SK-N-SH (cell line): ENCODE data around the gene SLC6A17. TPM values are rescaled to one million over a fixed set of nuclear protein-coding genes. Genes with fewer than 3 reads are reported as not detected.
A peak's percentile ranks its signal among the peaks of the same experiment; 100 is the strongest.

Experiments
- CTCF ChIA-PET: fragments of 300-600, 350-600 bp; formaldehyde crosslinking; extraction: SDS; loops from one replicate; lab custom pipeline; 2021; lab: Yijun Ruan, JAX
- POLR2A ChIA-PET: fragments of 350-600 bp; sonication (Branson Sonifier 250); formaldehyde crosslinking; extraction: SDS; loops from one replicate; lab custom pipeline; 2020; ENCODE audit warnings: antibody characterized with exemption, inconsistent platforms; lab: Yijun Ruan, JAX
- DNase-seq: peaks from one replicate; pipeline ENCODE4 v3.0.0; 2012
- H2AFZ ChIP-seq: fragments of 200-600 bp; sonication (generic); 2 replicates; pipeline ENCODE4 v1.8.1; 2016; ENCODE audit warnings: antibody characterized with exemption, mild to moderate bottlenecking, low read depth
- H3F3A ChIP-seq: fragments of 200-600 bp; sonication (generic); replicated peaks from 2 replicates; pipeline ENCODE3; 2016; ENCODE audit warnings: antibody characterized with exemption, mild to moderate bottlenecking; ENCODE audit not compliant: insufficient read depth
- H3K27ac ChIP-seq, 2 experiments: fragments of 200-500 bp in 1 of 2; fragments of 200-600 bp in 1 of 2; sonication (Bioruptor generic) in 1 of 2; sonication (generic), shearing (Covaris generic) in 1 of 2; 2 replicates each; pipeline versions ENCODE4 v1.5.1 to v1.6.1; 2014 to 2016; ENCODE audit warnings: low read depth in 2 of 2, inconsistent platforms in 1 of 2, low read length in 1 of 2, mild to moderate bottlenecking in 1 of 2, mixed read lengths in 1 of 2
- H3K27me3 ChIP-seq: fragments of 200-600 bp; sonication (generic), shearing (Covaris generic); 2 replicates; pipeline ENCODE4 v1.6.1; 2016; ENCODE audit warnings: mixed run types; ENCODE audit not compliant: insufficient read depth
- H3K36me3 ChIP-seq, 2 experiments: fragments of 200-500 bp in 1 of 2; fragments of 200-600 bp in 1 of 2; sonication (Bioruptor generic) in 1 of 2; sonication (generic) in 1 of 2; replicated peaks in 1 of 2; 2 replicates each; pipeline versions ENCODE3 to v1.5.1; 2014 to 2016; ENCODE audit warnings: low read length in 1 of 2, mild to moderate bottlenecking in 1 of 2; ENCODE audit not compliant: insufficient read depth in 2 of 2, control insufficient read depth in 1 of 2
- H3K4me1 ChIP-seq, 2 experiments: fragments of 200-500 bp in 1 of 2; fragments of 200-600 bp in 1 of 2; sonication (Bioruptor generic) in 1 of 2; sonication (generic), shearing (Covaris generic) in 1 of 2; 2 replicates each; pipeline versions ENCODE4 v1.5.1 to v1.6.1; 2014 to 2016; ENCODE audit warnings: low read depth in 1 of 2, low read length in 1 of 2, mixed run types in 1 of 2; ENCODE audit not compliant: insufficient read depth in 2 of 2, control insufficient read depth in 1 of 2
- H3K4me2 ChIP-seq: fragments of 200-600 bp; sonication (generic), shearing (Covaris generic); 2 replicates; pipeline ENCODE4 v1.6.1; 2017; ENCODE audit warnings: mixed run types
- H3K4me3 ChIP-seq, 2 experiments: fragments of 200-500 bp in 1 of 2; fragments of 200-600 bp in 1 of 2; sonication (Bioruptor generic) in 1 of 2; sonication (generic), shearing (Covaris generic) in 1 of 2; 2 replicates each; pipeline versions ENCODE4 v1.5.1 to v1.8.1; 2014 to 2016; ENCODE audit warnings: low read depth in 2 of 2, inconsistent platforms in 1 of 2, low read length in 1 of 2, mild to moderate bottlenecking in 1 of 2, mixed read lengths in 1 of 2, moderate library complexity in 1 of 2
- H3K79me2 ChIP-seq: fragments of 200-600 bp; sonication (generic); 2 replicates; pipeline ENCODE4 v1.8.1; 2017; ENCODE audit warnings: mild to moderate bottlenecking; ENCODE audit not compliant: insufficient read depth
- H3K9ac ChIP-seq: fragments of 200-600 bp; sonication (generic); 2 replicates; pipeline ENCODE4 v1.6.1; 2017; ENCODE audit warnings: mixed run types
- H3K9me2 ChIP-seq: fragments of 200-600 bp; sonication (generic); 2 replicates; pipeline ENCODE4 v1.6.1; 2017; ENCODE audit warnings: mixed run types
- H3K9me3 ChIP-seq: fragments of 200-600 bp; sonication (generic); 2 replicates; pipeline ENCODE4 v1.6.1; 2017; ENCODE audit warnings: mixed run types, mild to moderate bottlenecking, moderate library complexity
- H4K20me1 ChIP-seq: fragments of 200-600 bp; sonication (generic); 2 replicates; pipeline ENCODE4 v1.6.1; 2017; ENCODE audit warnings: mild to moderate bottlenecking, mixed run types; ENCODE audit not compliant: insufficient read depth
- CHD2 ChIP-seq: fragments of 150-350 bp; IDR thresholded peaks from 2 replicates; pipeline ENCODE4 v1.6.1; 2018; ENCODE audit warnings: low read length; ENCODE audit not compliant: partially characterized antibody
- CTCF ChIP-seq: fragments of 200-600 bp; sonication (generic); IDR thresholded peaks from 2 replicates; pipeline ENCODE4 v1.6.1; 2017; ENCODE audit warnings: antibody characterized with exemption, mild to moderate bottlenecking, moderate library complexity
- EZH2phosphoT487 ChIP-seq: fragments of 200-600 bp; sonication (generic); IDR thresholded peaks from 2 replicates; pipeline ENCODE4 v1.6.1; 2017; ENCODE audit warnings: low read depth, mixed run types, mild to moderate bottlenecking, antibody characterized with exemption, moderate library complexity, borderline replicate concordance
- MXI1 ChIP-seq: IDR thresholded peaks from 2 replicates; pipeline ENCODE4 v1.6.1; 2012; ENCODE audit warnings: mild to moderate bottlenecking, low read depth, low read length, improper control_type of control experiment
- NRF1 ChIP-seq: IDR thresholded peaks from 2 replicates; pipeline ENCODE4 v1.6.1; 2012; ENCODE audit warnings: low read depth, mild to moderate bottlenecking, low read length
- RAD21 ChIP-seq: IDR thresholded peaks from 2 replicates; pipeline ENCODE4 v1.6.1; 2012; ENCODE audit warnings: mild to moderate bottlenecking, low read length
- REST ChIP-seq: IDR thresholded peaks from 2 replicates; pipeline ENCODE4 v1.6.1; 2012; ENCODE audit warnings: mild to moderate bottlenecking, low read depth, low read length, moderate library complexity
- RFX5 ChIP-seq: IDR thresholded peaks from 2 replicates; pipeline ENCODE4 v1.6.1; 2012; ENCODE audit warnings: mild to moderate bottlenecking, improper control_type of control experiment, low read length
- TCF12 ChIP-seq: IDR thresholded peaks from 2 replicates; pipeline ENCODE4 v1.4.0; 2012
- USF2 ChIP-seq: fragments of 150-350 bp; IDR thresholded peaks from 2 replicates; pipeline ENCODE4 v1.6.1; 2017; ENCODE audit warnings: antibody characterized with exemption, low read length, low read depth, borderline replicate concordance
- WGBS: methylation state at CpG from one replicate; pipeline ENCODE4 v1.1.6; 2017; ENCODE audit warnings: low lambda C conversion rate; 5-methylcytosine and 5-hydroxymethylcytosine counted together
- polyA plus RNA-seq, 3 experiments: library from polyadenylated mRNA; depleted of rRNA; stranded (reverse); fragments of >200 nt; gene quantifications; 2 replicates each; pipeline ENCODE4 v1.2.3, GENCODE V29; 2012
- TF ChIP-seq, protein P1 (sequence below): IDR thresholded peaks from 2 replicates; pipeline ENCODE4 v1.4.0; 2012; ENCODE audit warnings: low read depth, borderline replicate concordance

SLC6A17 gene
- polyA plus RNA-seq, 1 of the 3 experiments (the other 2 are of a cell fraction): 0.67 TPM

GRCh38 chr1:110135666-110136065 lies 14.6 kb upstream of the SLC6A17 start (continued):
- no peak for TF ChIP-seq CTCF
- no peak for TF ChIP-seq TCF12
- no peak for TF ChIP-seq REST
- no peak for TF ChIP-seq MXI1
- no peak for TF ChIP-seq EZH2phosphoT487
- no peak for TF ChIP-seq RFX5
- TF ChIP-seq, protein P1, sequence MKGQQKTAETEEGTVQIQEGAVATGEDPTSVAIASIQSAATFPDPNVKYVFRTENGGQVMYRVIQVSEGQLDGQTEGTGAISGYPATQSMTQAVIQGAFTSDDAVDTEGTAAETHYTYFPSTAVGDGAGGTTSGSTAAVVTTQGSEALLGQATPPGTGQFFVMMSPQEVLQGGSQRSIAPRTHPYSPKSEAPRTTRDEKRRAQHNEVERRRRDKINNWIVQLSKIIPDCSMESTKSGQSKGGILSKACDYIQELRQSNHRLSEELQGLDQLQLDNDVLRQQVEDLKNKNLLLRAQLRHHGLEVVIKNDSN: no peak
- no peak for TF ChIP-seq RAD21

DNA sequence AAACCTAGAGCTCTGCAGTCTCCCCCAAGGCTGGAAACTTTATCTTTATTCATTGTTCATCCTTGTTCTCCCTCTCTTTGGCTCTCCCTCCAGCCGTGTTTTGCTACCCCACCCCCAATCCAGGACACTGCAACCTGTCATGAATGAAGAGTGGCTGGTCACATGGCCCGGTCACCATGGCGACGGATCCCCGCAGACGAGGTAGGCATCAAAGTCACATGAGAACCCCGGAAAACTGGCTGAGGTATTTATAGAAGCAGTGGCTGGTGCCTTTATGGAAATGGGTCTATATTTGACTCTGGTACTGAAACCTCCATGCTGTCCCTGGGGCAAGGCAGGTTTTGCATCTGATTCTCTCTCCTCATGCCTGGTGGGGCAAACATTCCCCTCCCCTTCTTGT lies 13.4 kb upstream of the SLC6A17 start:
- Histone ChIP-seq H3K27ac (peak overlapping the region in 1 of 2 experiments; percentile 25; a peak in 2 of 4 replicates), H3F3A (no peaks in the 10 kb centered on the region), H3K4me2 (no peak overlapping the region), H4K20me1 (no peaks in the 10 kb centered on the region), H3K36me3 (no peaks in the 10 kb centered on the region), H3K9me2 (no peaks in the 10 kb centered on the region), H3K9me3 (no peaks in the 10 kb centered on the region), H3K79me2 (no peaks in the 10 kb centered on the region), H3K4me3 (no peak overlapping the region), H3K9ac (no peak overlapping the region), H2AFZ (no peak overlapping the region), H3K4me1 (peaks cover 0 to 33% of the 10 kb centered on the region in 2 experiments; a peak in 1 of 4 replicates), H3K27me3 (peaks cover 23% of the 10 kb centered on the region; the same call in 1 of the 2 replicates)
- CTCF ChIA-PET: interaction anchor here (1.1 kb wide), 1 partner anchor 71 kb away, joined by 4 read pairs; no protein-coding TSS in a partner anchor
- peak; percentile 77 for DNase-seq
- WGBS: 0% methylated on average over 7 of the region's 7 CpGs
- TF ChIP-seq USF2 (peak; percentile 43; the same call in 1 of the 2 replicates), CHD2 (peak; percentile 67), NRF1 (no peak)
- TF ChIP-seq, protein P1: peak; percentile 63; the same call in 1 of the 2 replicates
- POLR2A ChIA-PET: no interaction called here
